ENCODE measurements around the gene TOMM40L.

DNA sequence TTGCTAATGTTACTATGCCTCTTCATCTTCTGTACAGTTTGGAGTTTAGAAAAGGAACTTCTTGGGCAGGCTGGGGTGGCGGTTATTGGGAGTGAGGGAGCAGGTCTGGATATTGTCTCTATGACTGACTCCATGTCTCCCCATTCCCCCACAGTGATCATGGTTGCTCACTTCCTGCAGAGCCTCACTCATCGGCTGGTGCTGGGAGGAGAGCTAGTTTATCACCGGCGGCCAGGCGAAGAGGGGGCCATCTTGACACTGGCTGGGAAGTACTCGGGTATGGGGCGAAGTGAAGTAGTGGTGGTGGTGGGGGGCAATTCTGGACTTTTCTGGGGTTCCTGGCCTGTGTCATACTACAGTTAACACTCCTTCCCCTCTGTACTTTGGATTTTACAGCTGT, 2.2 kb downstream of the TOMM40L start:
- TF ChIP-seq, protein P1, sequence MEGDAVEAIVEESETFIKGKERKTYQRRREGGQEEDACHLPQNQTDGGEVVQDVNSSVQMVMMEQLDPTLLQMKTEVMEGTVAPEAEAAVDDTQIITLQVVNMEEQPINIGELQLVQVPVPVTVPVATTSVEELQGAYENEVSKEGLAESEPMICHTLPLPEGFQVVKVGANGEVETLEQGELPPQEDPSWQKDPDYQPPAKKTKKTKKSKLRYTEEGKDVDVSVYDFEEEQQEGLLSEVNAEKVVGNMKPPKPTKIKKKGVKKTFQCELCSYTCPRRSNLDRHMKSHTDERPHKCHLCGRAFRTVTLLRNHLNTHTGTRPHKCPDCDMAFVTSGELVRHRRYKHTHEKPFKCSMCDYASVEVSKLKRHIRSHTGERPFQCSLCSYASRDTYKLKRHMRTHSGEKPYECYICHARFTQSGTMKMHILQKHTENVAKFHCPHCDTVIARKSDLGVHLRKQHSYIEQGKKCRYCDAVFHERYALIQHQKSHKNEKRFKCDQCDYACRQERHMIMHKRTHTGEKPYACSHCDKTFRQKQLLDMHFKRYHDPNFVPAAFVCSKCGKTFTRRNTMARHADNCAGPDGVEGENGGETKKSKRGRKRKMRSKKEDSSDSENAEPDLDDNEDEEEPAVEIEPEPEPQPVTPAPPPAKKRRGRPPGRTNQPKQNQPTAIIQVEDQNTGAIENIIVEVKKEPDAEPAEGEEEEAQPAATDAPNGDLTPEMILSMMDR (IDR thresholded peaks at IDR 0.05; ENCODE audit: poor library complexity), result no peak
- no peak for TF ChIP-seq EZH2 (IDR thresholded peaks at IDR 0.05; ENCODE audit: borderline replicate concordance)

Data from hepatocyte (in vitro differentiated cells).